Fibroblast of lung (primary cell): ENCODE results near the gene RNF181. TPM values are rescaled to one million over a fixed set of nuclear protein-coding genes. Genes with fewer than 3 reads are reported as not detected.
A peak's percentile ranks its signal among the peaks of the same experiment; 100 is the strongest.

Experiments
- DNase-seq, 2 donors: peaks; one replicate each; pipeline versions ENCODE4 v3.0.0 to v3.0.0-alpha.2; 2010; ENCODE audit warnings: low read depth in 2 of 2
- H2AFZ ChIP-seq: 2 replicates; pipeline ENCODE4 v1.5.1; 2012; ENCODE audit warnings: low read length, control low read depth, inconsistent platforms
- H3K27ac ChIP-seq: 2 replicates; pipeline ENCODE4 v1.5.1; 2011; ENCODE audit warnings: low read length, control low read depth; ENCODE audit not compliant: insufficient read depth
- H3K27me3 ChIP-seq: 2 replicates; pipeline ENCODE4 v1.5.1; 2011; ENCODE audit warnings: mild to moderate bottlenecking, low read length; ENCODE audit not compliant: control insufficient read depth, insufficient read depth
- H3K36me3 ChIP-seq: 2 replicates; pipeline ENCODE4 v1.5.1; 2011; ENCODE audit warnings: low read length; ENCODE audit not compliant: control insufficient read depth, insufficient read depth
- H3K4me1 ChIP-seq: 2 replicates; pipeline ENCODE4 v1.5.1; 2011; ENCODE audit warnings: low read length; ENCODE audit not compliant: control insufficient read depth, insufficient read depth; ENCODE audit errors: extremely low read depth
- H3K4me2 ChIP-seq: 2 replicates; pipeline ENCODE4 v1.5.1; 2011; ENCODE audit warnings: low read length, control low read depth; ENCODE audit not compliant: insufficient read depth; ENCODE audit errors: extremely low read depth
- H3K4me3 ChIP-seq, 4 experiments: fragments of 200-600 bp in 1 of 4; sonication (generic) in 1 of 4; replicated peaks in 1 of 4; 2 replicates each; pipeline ENCODE4 v1.5.1; 2011 to 2016; ENCODE audit warnings: low read length in 4 of 4, low read depth in 3 of 4, mild to moderate bottlenecking in 3 of 4, control low read depth in 2 of 4, inconsistent platforms in 1 of 4, mixed read lengths in 1 of 4; ENCODE audit not compliant: insufficient read depth in 1 of 4; ENCODE audit errors: control extremely low read depth in 1 of 4
- H3K79me2 ChIP-seq: 2 replicates; pipeline ENCODE4 v1.5.1; 2012; ENCODE audit warnings: mild to moderate bottlenecking, low read length, inconsistent platforms; ENCODE audit not compliant: control insufficient read depth, insufficient read depth
- H3K9ac ChIP-seq: 2 replicates; pipeline ENCODE4 v1.5.1; 2011; ENCODE audit warnings: mild to moderate bottlenecking, low read length, control low read depth; ENCODE audit not compliant: insufficient read depth
- H3K9me3 ChIP-seq: 2 replicates; pipeline ENCODE4 v1.5.1; 2012; ENCODE audit warnings: low read depth, low read length; ENCODE audit not compliant: control insufficient read depth, insufficient read depth
- H4K20me1 ChIP-seq: 2 replicates; pipeline ENCODE4 v1.5.1; 2011; ENCODE audit warnings: low read length; ENCODE audit not compliant: control insufficient read depth, insufficient read depth; ENCODE audit errors: extremely low read depth
- EZH2 ChIP-seq: IDR thresholded peaks from 2 replicates; pipeline ENCODE4 v1.5.1; 2012; ENCODE audit warnings: low read length, control low read depth, mild to moderate bottlenecking; ENCODE audit errors: missing control alignments
- polyA plus RNA-seq, 2 donors: library from polyadenylated mRNA; depleted of rRNA in 1 of 2; stranded (reverse) in 1 of 2; unstranded in 1 of 2; fragments of >200 nt; gene quantifications; 2 replicates each; pipeline ENCODE4 v1.2.1, GENCODE V29; 2011 to 2012; ENCODE audit warnings: missing spikeins in 1 of 2
- total RNA-seq: library from RNA; depleted of rRNA; stranded (reverse); fragments of >200 nt; gene quantifications from 2 replicates; pipeline ENCODE4 v1.2.1, GENCODE V29; 2014
- TF ChIP-seq, protein P1 (sequence below), 2 donors: IDR thresholded peaks in 1 of 2; conservative IDR thresholded peaks in 1 of 2; 1 replicate in 1 of 2; 2 replicates in 1 of 2; pipeline ENCODE4 v1.5.1; 2011 to 2012; ENCODE audit warnings: low read length in 2 of 2, control low read depth in 1 of 2, inconsistent platforms in 1 of 2, low read depth in 1 of 2, mild to moderate bottlenecking in 1 of 2

The RNF181 gene
- total and polyA plus RNA-seq, 2 donors (not counting 1 experiment from before 2014, with no cell fraction given) = 247 to 276 TPM

DNA sequence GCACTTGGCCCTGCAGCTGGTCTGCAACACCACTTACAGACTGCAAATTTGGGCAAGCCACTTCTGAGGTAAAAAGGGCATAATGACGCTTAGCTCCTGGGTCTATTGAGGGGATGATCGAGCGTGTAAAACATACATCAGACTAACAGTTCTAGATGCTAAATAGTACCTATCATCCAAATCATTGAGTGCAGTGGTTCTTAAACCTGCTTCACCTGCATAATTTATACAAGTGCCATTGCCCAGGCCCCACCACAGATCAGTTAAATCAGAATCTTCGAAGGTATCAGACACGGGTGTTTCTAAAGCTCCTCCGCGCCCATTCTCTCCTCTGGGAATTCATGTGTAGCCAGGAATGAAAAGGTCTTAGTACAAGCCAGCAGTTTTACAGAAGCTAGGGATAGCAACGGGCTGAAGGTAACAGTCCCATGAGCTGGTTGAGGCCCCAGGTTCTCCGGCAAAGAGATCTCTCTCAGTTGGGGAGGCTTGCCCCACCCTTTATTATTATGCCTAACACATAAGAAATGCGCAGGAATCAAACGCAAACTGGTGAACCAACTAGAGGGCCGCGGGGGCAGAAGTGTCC is 737 bp upstream of the RNF181 start:
- H4K20me1 ChIP-seq = no peaks in the 10 kb centered on the region
- H3K27ac ChIP-seq = peak overlapping the region; percentile 88
- H3K79me2 ChIP-seq = peaks cover 26% of the 10 kb centered on the region
- peak overlapping the region; percentile 84 for H3K4me2 ChIP-seq
- peak overlapping the region; percentile 51 for H2AFZ ChIP-seq
- no peaks in the 10 kb centered on the region for H3K27me3 ChIP-seq
- DNase-seq = no peak
- H3K9me3 ChIP-seq = no peaks in the 10 kb centered on the region
- H3K4me1 ChIP-seq = peaks cover 34% of the 10 kb centered on the region
- peaks cover 19% of the 10 kb centered on the region for H3K36me3 ChIP-seq
- peak overlapping the region; percentile 70 for H3K9ac ChIP-seq
- H3K4me3 ChIP-seq = peak overlapping the region; percentile 43 to 95 (median 64)
- TF ChIP-seq EZH2 = no peak
- TF ChIP-seq, protein P1, sequence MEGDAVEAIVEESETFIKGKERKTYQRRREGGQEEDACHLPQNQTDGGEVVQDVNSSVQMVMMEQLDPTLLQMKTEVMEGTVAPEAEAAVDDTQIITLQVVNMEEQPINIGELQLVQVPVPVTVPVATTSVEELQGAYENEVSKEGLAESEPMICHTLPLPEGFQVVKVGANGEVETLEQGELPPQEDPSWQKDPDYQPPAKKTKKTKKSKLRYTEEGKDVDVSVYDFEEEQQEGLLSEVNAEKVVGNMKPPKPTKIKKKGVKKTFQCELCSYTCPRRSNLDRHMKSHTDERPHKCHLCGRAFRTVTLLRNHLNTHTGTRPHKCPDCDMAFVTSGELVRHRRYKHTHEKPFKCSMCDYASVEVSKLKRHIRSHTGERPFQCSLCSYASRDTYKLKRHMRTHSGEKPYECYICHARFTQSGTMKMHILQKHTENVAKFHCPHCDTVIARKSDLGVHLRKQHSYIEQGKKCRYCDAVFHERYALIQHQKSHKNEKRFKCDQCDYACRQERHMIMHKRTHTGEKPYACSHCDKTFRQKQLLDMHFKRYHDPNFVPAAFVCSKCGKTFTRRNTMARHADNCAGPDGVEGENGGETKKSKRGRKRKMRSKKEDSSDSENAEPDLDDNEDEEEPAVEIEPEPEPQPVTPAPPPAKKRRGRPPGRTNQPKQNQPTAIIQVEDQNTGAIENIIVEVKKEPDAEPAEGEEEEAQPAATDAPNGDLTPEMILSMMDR (conservative IDR thresholded peaks at IDR 0.05 in 1 of 2, IDR thresholded peaks at IDR 0.05 in 1 of 2; ENCODE audit: low read depth in 1 of 2, low read length in 2 of 2) = no peak

DNA sequence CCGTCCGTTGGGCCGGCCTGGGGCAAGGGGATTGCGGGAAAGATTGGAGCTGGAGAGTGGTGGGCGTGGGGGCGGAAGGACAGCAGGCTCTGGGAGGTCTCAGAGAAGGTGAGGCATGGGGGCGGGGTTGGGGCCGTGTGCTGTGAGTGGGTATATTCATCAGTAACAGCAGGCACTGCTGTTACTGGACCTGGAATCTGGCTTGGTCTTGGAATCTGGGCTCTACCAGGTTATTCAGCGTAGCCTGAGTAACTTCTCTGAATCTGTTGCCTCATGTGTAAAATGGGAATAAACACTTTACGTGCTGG is 435 bp downstream of the RNF181 start:
- Histone ChIP-seq H4K20me1 (no peaks in the 10 kb centered on the region), H3K27ac (peak overlapping the region; percentile 88), H3K4me3 (peak overlapping the region; percentile 49 to 95 (median 81)), H3K9me3 (no peaks in the 10 kb centered on the region), H3K27me3 (no peaks in the 10 kb centered on the region), H3K79me2 (peaks cover 26% of the 10 kb centered on the region), H3K4me2 (peak overlapping the region; percentile 80), H3K4me1 (peaks cover 24% of the 10 kb centered on the region), H3K9ac (peak overlapping the region; percentile 86), H3K36me3 (peaks cover 21% of the 10 kb centered on the region), H2AFZ (no peak overlapping the region)
- DNase-seq = no peak
- no peak for TF ChIP-seq EZH2
- TF ChIP-seq, protein P1 (conservative IDR thresholded peaks at IDR 0.05 in 1 of 2, IDR thresholded peaks at IDR 0.05 in 1 of 2; ENCODE audit: low read depth in 1 of 2, low read length in 2 of 2) = no peak

DNA sequence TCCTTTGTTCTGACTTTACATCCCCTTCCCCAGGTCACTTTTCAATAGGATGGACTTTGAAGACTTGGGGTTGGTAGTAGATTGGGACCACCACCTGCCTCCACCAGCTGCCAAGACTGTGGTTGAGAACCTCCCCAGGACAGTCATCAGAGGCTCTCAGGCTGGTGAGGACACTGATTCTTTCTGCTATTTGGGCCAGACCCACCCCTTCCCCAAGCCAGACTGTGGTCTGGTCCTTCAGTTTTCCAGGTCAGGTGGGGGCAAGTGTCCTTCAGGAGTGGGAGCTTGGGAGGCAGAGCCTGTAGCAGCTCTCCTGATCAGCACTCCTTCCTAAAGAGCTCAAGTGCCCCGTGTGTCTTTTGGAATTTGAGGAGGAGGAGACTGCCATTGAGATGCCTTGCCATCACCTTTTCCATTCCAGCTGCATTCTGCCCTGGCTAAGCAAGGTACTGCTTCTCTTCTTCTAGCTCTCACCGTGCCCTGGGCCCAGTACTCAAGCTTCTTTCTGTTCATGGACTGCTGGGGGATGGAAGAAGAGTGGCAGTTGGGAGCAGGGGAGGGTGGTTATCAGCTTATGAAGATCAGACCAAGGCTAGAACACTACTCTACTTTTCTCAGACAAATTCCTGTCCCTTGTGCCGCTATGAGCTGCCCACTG is 1.1 kb downstream of the RNF181 start:
- TF ChIP-seq EZH2 = no peak
- TF ChIP-seq, protein P1 (conservative IDR thresholded peaks at IDR 0.05 in 1 of 2, IDR thresholded peaks at IDR 0.05 in 1 of 2; ENCODE audit: low read depth in 1 of 2, low read length in 2 of 2) = no peak
- H3K79me2 ChIP-seq = peaks cover 23% of the 10 kb centered on the region
- peaks cover 19% of the 10 kb centered on the region for H3K4me1 ChIP-seq
- no peaks in the 10 kb centered on the region for H3K27me3 ChIP-seq
- peak overlapping the region; percentile 88 for H3K27ac ChIP-seq
- H3K9me3 ChIP-seq = no peaks in the 10 kb centered on the region
- H3K4me3 ChIP-seq = peak overlapping the region; percentile 49 to 95 (median 81)
- DNase-seq = no peak
- H4K20me1 ChIP-seq = no peaks in the 10 kb centered on the region
- H2AFZ ChIP-seq = no peak overlapping the region
- peak overlapping the region; percentile 80 for H3K4me2 ChIP-seq
- H3K9ac ChIP-seq = no peak overlapping the region
- peaks cover 21% of the 10 kb centered on the region for H3K36me3 ChIP-seq
